OCI-M2 (cell line): Measurements from ENCODE around the gene SLC25A1.
"Not testable (repeated sequence)": the region's sequence is repeated elsewhere in the genome, so short reads cannot be mapped to it uniquely, and the experiment has no call there.

Experiments
- DNase-seq: peaks from one replicate; lab custom pipeline; 2025; ENCODE audit not compliant: unreplicated experiment; lab: John Stamatoyannopoulos, UW

The SLC25A1 gene

GRCh38 chr22:19168088-19168890 lies 10.2 kb downstream of the SLC25A1 start:
- no peak for DNase-seq

- DNase-seq: no peak
These were observed 11.2 kb downstream of the SLC25A1 start for GRCh38 chr22:19167106-19167869.

- DNase-seq: no peak
These were observed 12.1 kb downstream of the SLC25A1 start for GRCh38 chr22:19166421-19166820.

- DNase-seq: no peak
These were observed 14.1 kb downstream of the SLC25A1 start for GRCh38 chr22:19164425-19164824.

GRCh38 chr22:19158649-19159048 lies 19.9 kb downstream of the SLC25A1 start:
- DNase-seq: not testable (repeated sequence)

GRCh38 chr22:19156109-19156508 lies 22.4 kb downstream of the SLC25A1 start:
- DNase-seq: not testable (repeated sequence)

- no peak for DNase-seq
These were observed 25.3 kb downstream of the SLC25A1 start for GRCh38 chr22:19152942-19153883.

- no peak for DNase-seq
These were observed 27.0 kb downstream of the SLC25A1 start for GRCh38 chr22:19151329-19152191.

- DNase-seq: no peak
These were observed 27.8 kb downstream of the SLC25A1 start for GRCh38 chr22:19150482-19151328.

GRCh38 chr22:19149991-19150390 lies 28.5 kb downstream of the SLC25A1 start, which contains the start of gene GSC2:
Gene GSC2 (minus strand): TSS chr22:19150292. CDS start chr22:19150283, 9 bp downstream.
- DNase-seq: no peak

- DNase-seq: no peak
These were observed 29.3 kb downstream of the SLC25A1 start for GRCh38 chr22:19149047-19149883.

- no peak for DNase-seq
These were observed 30.0 kb downstream of the SLC25A1 start for GRCh38 chr22:19148417-19149046.

GRCh38 chr22:19147195-19147780 lies 31.2 kb downstream of the SLC25A1 start:
- DNase-seq: no peak

GRCh38 chr22:19146215-19146968 lies 32.1 kb downstream of the SLC25A1 start:
- DNase-seq: no peak

GRCh38 chr22:19143967-19144400 lies 34.6 kb downstream of the SLC25A1 start:
- no peak for DNase-seq

GRCh38 chr22:19143212-19143611 lies 35.3 kb downstream of the SLC25A1 start:
- no peak for DNase-seq

GRCh38 chr22:19142394-19142793 lies 36.1 kb downstream of the SLC25A1 start:
- no peak for DNase-seq
